Measurements from ENCODE around the gene MYOZ2. TPM values are rescaled to one million over a fixed set of nuclear protein-coding genes. Genes with fewer than 3 reads are reported as not detected.

Gene MYOZ2
- total and polyA plus RNA-seq, 8 donors = 0.06 to 0.43 (median 0.20) TPM; not detected in 4

DNA sequence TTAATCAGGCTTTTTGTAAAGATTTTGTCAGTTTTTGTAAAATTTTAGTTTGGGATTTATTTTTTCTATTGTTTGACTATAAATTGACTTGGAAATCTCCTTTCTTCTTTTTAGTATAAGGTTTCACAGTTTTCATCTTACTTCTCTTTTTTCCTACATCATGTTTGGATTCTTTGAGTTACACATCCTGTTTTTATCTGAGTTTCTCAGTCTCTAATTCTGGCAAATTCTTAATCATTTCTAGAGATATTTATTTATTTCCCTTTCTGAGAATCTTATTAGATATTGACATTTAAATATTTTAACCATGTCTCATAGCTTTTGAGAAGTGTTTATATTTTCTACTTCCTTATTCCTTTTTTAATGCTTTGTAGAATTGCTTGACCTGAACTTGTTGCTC is 97.6 kb downstream of the MYOZ2 start:
- Histone ChIP-seq H3K9me3 (no peaks in the 10 kb centered on the region), H3K27ac (peak overlapping the region in 1 of 4 donors; percentile 31), H3K4me3 (no peak overlapping the region), H3K36me3 (peaks cover 0 to 4% (median 0%) of the 10 kb centered on the region in 3 donors), H3K27me3 (no peaks in the 10 kb centered on the region), H3K4me1 (peaks cover 6 to 16% (median 9%) of the 10 kb centered on the region in 3 donors)
- FAIRE-seq (peak; percentile 75), DNase-seq (no peak), ATAC-seq (peak in 2 of 4 donors; percentile 28 to 46)
- TF ChIP-seq, protein P1, sequence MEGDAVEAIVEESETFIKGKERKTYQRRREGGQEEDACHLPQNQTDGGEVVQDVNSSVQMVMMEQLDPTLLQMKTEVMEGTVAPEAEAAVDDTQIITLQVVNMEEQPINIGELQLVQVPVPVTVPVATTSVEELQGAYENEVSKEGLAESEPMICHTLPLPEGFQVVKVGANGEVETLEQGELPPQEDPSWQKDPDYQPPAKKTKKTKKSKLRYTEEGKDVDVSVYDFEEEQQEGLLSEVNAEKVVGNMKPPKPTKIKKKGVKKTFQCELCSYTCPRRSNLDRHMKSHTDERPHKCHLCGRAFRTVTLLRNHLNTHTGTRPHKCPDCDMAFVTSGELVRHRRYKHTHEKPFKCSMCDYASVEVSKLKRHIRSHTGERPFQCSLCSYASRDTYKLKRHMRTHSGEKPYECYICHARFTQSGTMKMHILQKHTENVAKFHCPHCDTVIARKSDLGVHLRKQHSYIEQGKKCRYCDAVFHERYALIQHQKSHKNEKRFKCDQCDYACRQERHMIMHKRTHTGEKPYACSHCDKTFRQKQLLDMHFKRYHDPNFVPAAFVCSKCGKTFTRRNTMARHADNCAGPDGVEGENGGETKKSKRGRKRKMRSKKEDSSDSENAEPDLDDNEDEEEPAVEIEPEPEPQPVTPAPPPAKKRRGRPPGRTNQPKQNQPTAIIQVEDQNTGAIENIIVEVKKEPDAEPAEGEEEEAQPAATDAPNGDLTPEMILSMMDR (IDR thresholded peaks at IDR 0.05) = no peak
- intact Hi-C loops (cut with DNase I) = no loop called here

DNA sequence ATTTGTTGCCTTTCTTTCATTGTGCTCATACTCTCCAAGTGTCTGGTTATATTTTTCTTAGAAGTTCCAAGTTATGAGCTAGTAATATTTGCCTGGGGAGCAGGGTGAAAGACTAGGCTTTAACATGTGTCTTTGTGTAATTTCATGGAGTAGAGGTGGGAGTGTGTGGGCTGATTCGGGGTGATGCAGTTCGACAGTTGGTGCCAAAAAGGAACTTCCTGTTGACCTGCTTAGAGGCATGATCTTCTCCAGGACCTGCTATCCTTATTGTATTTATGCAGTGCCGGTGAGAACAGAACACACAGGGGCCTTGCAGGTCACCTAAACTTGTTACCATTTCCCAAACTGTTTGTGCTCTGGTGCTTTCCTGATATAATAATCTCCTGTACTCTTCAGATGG is 98.1 kb downstream of the MYOZ2 start:
- Histone ChIP-seq H3K27ac (peak overlapping the region in 1 of 4 donors; percentile 31), H3K4me3 (no peak overlapping the region), H3K36me3 (peaks cover 0 to 4% (median 0%) of the 10 kb centered on the region in 3 donors), H3K4me1 (peaks cover 6 to 16% (median 9%) of the 10 kb centered on the region in 3 donors), H3K27me3 (no peaks in the 10 kb centered on the region), H3K9me3 (no peaks in the 10 kb centered on the region)
- FAIRE-seq (no peak), ATAC-seq (peak in 2 of 4 donors; percentile 46 to 51), DNase-seq (no peak)
- TF ChIP-seq, protein P1 (IDR thresholded peaks at IDR 0.05) = no peak
- intact Hi-C loops (cut with DNase I) = no loop called here
- 50 to 57% methylated on average over 3 of the region's 3 CpGs for WGBS, 2 donors

DNA sequence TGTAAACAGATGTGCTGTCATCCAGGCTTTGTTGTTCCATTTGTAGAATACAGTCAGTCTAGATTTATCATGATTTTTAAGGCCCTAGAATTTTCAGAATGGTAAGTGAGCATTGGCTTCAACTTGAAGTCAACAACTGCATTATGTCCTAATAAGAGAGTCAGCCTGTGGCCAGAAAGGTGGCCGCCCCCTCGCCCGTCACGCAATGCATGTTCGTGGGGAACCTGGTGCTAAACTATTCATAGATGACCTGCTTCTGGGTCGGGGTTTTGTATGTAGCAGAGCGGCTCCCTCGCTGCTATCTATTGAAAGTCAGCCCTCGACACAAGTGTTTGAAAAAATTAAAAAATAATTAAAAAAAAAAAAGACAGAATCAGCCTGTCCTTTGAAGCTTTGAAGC is 101.6 kb downstream of the MYOZ2 start:
- no peak overlapping the region for H3K4me3 ChIP-seq
- DNase-seq (no peak), FAIRE-seq (no peak), ATAC-seq (no peak)
- TF ChIP-seq, protein P1 (IDR thresholded peaks at IDR 0.05) = no peak
- H3K27ac ChIP-seq = no peak overlapping the region
- WGBS, 2 donors = 97 to 98% methylated on average over 9 of the region's 9 CpGs
- H3K27me3 ChIP-seq = no peaks in the 10 kb centered on the region
- H3K4me1 ChIP-seq = peaks cover 6 to 16% (median 9%) of the 10 kb centered on the region in 3 donors
- H3K36me3 ChIP-seq = peaks cover 0 to 4% (median 0%) of the 10 kb centered on the region in 3 donors
- intact Hi-C loops (cut with DNase I) = no loop called here
- no peaks in the 10 kb centered on the region for H3K9me3 ChIP-seq

Other genes with a start within 250 kb of the MYOZ2 start
- 10 to 100 TPM in 1 of 6 donors, 1 to 10 TPM in 5; 2.1 to 10.9 (median 3.9) TPM for gene SYNPO2, start 247.0 kb upstream of the MYOZ2 start, total RNA-seq
- gene SYNPO2, start 247.0 kb upstream of the MYOZ2 start, polyA plus RNA-seq = 1 to 10 TPM; 2.9 to 5.3 TPM
- 10 to 100 TPM; 11.2 to 21.2 (median 17.2) TPM for gene USP53, start 76.9 kb downstream of the MYOZ2 start, total RNA-seq
- gene USP53, start 76.9 kb downstream of the MYOZ2 start, polyA plus RNA-seq = 10 to 100 TPM; 12.4 to 15.4 TPM
- gene FABP2, start 186.3 kb downstream of the MYOZ2 start, total RNA-seq = not detected
- under 1 TPM in 1 of 2 donors, not detected in 1; 0.05 TPM for gene FABP2, start 186.3 kb downstream of the MYOZ2 start, polyA plus RNA-seq

Measured in pancreas (tissue), 10 donors.